Panc1 (cell line): ENCODE measurements around the gene NFILZ. TPM values are rescaled to one million over a fixed set of nuclear protein-coding genes. Genes with fewer than 3 reads are reported as not detected.

Experiments
- ATAC-seq: fragments of 200-7000 bp; cut with Tn5 transposase; 2 replicates; pipeline ENCODE4 v1.9.1; 2020; ENCODE audit warnings: mild to moderate bottlenecking, moderate library complexity
- BruUV-seq: library from RNA; stranded (reverse); fragments of 400-500 nt; replicated peaks from 2 replicates; lab custom pipeline; 2021; lab: Mats Ljungman, UMichigan
- CTCF ChIA-PET: fragments of 300-600 bp; sonication (Branson Sonifier 250); formaldehyde crosslinking; loops from one replicate; lab custom pipeline; 2022; ENCODE audit warnings: antibody characterized with exemption; lab: Charles Lee
- POLR2A ChIA-PET: fragments of 300-600 bp; sonication (Branson Sonifier 250); formaldehyde crosslinking; loops from one replicate; lab custom pipeline; 2022; ENCODE audit warnings: antibody characterized with exemption; lab: Charles Lee
- DNase-seq: peaks from one replicate; pipeline ENCODE4 v3.0.0-alpha.2; 2010; ENCODE audit warnings: low read depth, low spot score
- H3K27ac ChIP-seq: 2 replicates; pipeline ENCODE4 v1.5.1; 2011; ENCODE audit warnings: mild to moderate bottlenecking, low read length, inconsistent platforms
- H3K27me3 ChIP-seq: fragments of 200-500 bp; sonication (Bioruptor generic); 2 replicates; pipeline ENCODE4 v1.6.0; 2014; ENCODE audit warnings: low read length, inconsistent platforms; ENCODE audit not compliant: control insufficient read depth, insufficient read depth
- H3K36me3 ChIP-seq: fragments of 200-500 bp; sonication (Bioruptor generic); 2 replicates; pipeline ENCODE4 v1.5.1; 2014; ENCODE audit warnings: inconsistent platforms, mild to moderate bottlenecking, low read length, moderate library complexity; ENCODE audit not compliant: control insufficient read depth, insufficient read depth
- H3K4me1 ChIP-seq: 2 replicates; pipeline ENCODE4 v1.5.1; 2011; ENCODE audit warnings: inconsistent platforms, mild to moderate bottlenecking, low read length, moderate library complexity; ENCODE audit not compliant: control insufficient read depth, insufficient read depth
- H3K4me3 ChIP-seq, 2 experiments: 2 replicates each; pipeline ENCODE4 v1.5.1; 2011 to 2012; ENCODE audit warnings: low read depth in 2 of 2, low read length in 2 of 2, mild to moderate bottlenecking in 2 of 2, inconsistent platforms in 1 of 2, moderate library complexity in 1 of 2
- H3K9me3 ChIP-seq: fragments of 200-500 bp; sonication (Bioruptor generic); 2 replicates; pipeline ENCODE4 v1.5.1; 2014; ENCODE audit warnings: low read depth, mild to moderate bottlenecking, inconsistent platforms, low read length, moderate library complexity; ENCODE audit not compliant: control insufficient read depth, insufficient read depth
- POLR2AphosphoS5 ChIP-seq: IDR thresholded peaks from 2 replicates; pipeline ENCODE4 v1.6.1; 2012; ENCODE audit warnings: mild to moderate bottlenecking, low read depth, low read length, moderate library complexity
- REST ChIP-seq, 2 experiments: IDR thresholded peaks; 2 replicates each; pipeline ENCODE4 v1.6.1; 2011 to 2012; ENCODE audit warnings: low read depth in 2 of 2, control low read depth in 1 of 2, low read length in 1 of 2, mild to moderate bottlenecking in 1 of 2, moderate library complexity in 1 of 2; ENCODE audit not compliant: insufficient read depth in 1 of 2
- SIN3A ChIP-seq: IDR thresholded peaks from 2 replicates; pipeline ENCODE4 v1.6.1; 2012; ENCODE audit warnings: low read depth, mild to moderate bottlenecking, low read length, moderate library complexity, borderline replicate concordance; ENCODE audit not compliant: insufficient read depth
- TCF7L2 ChIP-seq: IDR thresholded peaks from 2 replicates; pipeline ENCODE4 v1.6.1; 2011; ENCODE audit warnings: mild to moderate bottlenecking, low read depth, low read length, inconsistent platforms
- in situ Hi-C: cut with HindIII; loops from 2 replicates; pipeline ENCODE4 v1.10.0; 2016; ENCODE audit warnings: low sequenced_read_pairs, low pct_unique_long_range_greater_than_20kb
- intact Hi-C: fragments of 100-400 bp; cut with micrococcal nuclease; formaldehyde crosslinking; loops from one replicate; pipeline ENCODE4 v1.10.0; 2022; ENCODE audit not compliant: unreplicated experiment
- total RNA-seq: library from RNA; stranded (reverse); gene quantifications from one replicate; pipeline ENCODE4 v1.2.1, GENCODE V29; 2021; ENCODE audit not compliant: unreplicated experiment
- TF ChIP-seq, protein P1 (sequence below): fragments of 450-650 bp; IDR thresholded peaks from 2 replicates; pipeline ENCODE4 v1.5.1; 2017; ENCODE audit warnings: mild to moderate bottlenecking

Gene NFILZ
- total RNA-seq, 1 experiment from 2014 or later: not detected

- Histone ChIP-seq H3K9me3 (no peaks in the 10 kb centered on the region), H3K36me3 (no peaks in the 10 kb centered on the region), H3K4me3 (no peak overlapping the region), H3K27ac (no peak overlapping the region), H3K4me1 (no peaks in the 10 kb centered on the region), H3K27me3 (no peaks in the 10 kb centered on the region)
- no peak for DNase-seq
- BruUV-seq: no TSS peak
- no peak for TF ChIP-seq SIN3A
- no peak for TF ChIP-seq POLR2AphosphoS5
- no peak for TF ChIP-seq TCF7L2
- TF ChIP-seq, protein P1, sequence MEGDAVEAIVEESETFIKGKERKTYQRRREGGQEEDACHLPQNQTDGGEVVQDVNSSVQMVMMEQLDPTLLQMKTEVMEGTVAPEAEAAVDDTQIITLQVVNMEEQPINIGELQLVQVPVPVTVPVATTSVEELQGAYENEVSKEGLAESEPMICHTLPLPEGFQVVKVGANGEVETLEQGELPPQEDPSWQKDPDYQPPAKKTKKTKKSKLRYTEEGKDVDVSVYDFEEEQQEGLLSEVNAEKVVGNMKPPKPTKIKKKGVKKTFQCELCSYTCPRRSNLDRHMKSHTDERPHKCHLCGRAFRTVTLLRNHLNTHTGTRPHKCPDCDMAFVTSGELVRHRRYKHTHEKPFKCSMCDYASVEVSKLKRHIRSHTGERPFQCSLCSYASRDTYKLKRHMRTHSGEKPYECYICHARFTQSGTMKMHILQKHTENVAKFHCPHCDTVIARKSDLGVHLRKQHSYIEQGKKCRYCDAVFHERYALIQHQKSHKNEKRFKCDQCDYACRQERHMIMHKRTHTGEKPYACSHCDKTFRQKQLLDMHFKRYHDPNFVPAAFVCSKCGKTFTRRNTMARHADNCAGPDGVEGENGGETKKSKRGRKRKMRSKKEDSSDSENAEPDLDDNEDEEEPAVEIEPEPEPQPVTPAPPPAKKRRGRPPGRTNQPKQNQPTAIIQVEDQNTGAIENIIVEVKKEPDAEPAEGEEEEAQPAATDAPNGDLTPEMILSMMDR: no peak
- TF ChIP-seq REST (IDR thresholded peaks at IDR 0.05; ENCODE audit: insufficient read depth in 1 of 2, low read depth in 2 of 2, low read length in 1 of 2): no peak
- intact Hi-C loops (loop anchor here (10.0 kb wide), 1 partner anchor 417 kb away; no protein-coding TSS in a partner anchor), in situ Hi-C loops (no loop called here)
- ChIA-PET CTCF (no interaction called here), POLR2A (no interaction called here)
- no peak for ATAC-seq
These were observed 27.4 kb downstream of the NFILZ start for GRCh38 chr19:8657869-8658268.

- intact Hi-C loops (loop anchor here (10.0 kb wide), 1 partner anchor 415 kb away; no protein-coding TSS in a partner anchor), in situ Hi-C loops (no loop called here)
- H3K27ac ChIP-seq: no peak overlapping the region
- TF ChIP-seq SIN3A: no peak
- TF ChIP-seq TCF7L2: no peak
- TF ChIP-seq, protein P1: no peak
- no peak overlapping the region for H3K4me3 ChIP-seq
- no peak for DNase-seq
- no peaks in the 10 kb centered on the region for H3K36me3 ChIP-seq
- no peaks in the 10 kb centered on the region for H3K27me3 ChIP-seq
- ATAC-seq: no peak
- no TSS peak for BruUV-seq
- CTCF ChIA-PET: no interaction called here
- no peaks in the 10 kb centered on the region for H3K9me3 ChIP-seq
- POLR2A ChIA-PET: no interaction called here
- H3K4me1 ChIP-seq: no peaks in the 10 kb centered on the region
These were observed 29.5 kb downstream of the NFILZ start for GRCh38 chr19:8659905-8660304.
